HCT116 (cell line): ENCODE results near the gene PURA. TPM values are rescaled to one million over a fixed set of nuclear protein-coding genes. Genes with fewer than 3 reads are reported as not detected.

Source experiments
- ATAC-seq: fragments of 200-7000 bp; cut with Tn5 transposase; 2 replicates; pipeline ENCODE4 v1.9.1; 2020; ENCODE audit warnings: mild to moderate bottlenecking, moderate library complexity
- BruUV-seq: library from RNA; stranded (reverse); fragments of 400-500 nt; replicated peaks from 2 replicates; lab custom pipeline; 2021; lab: Mats Ljungman, UMichigan
- CTCF ChIA-PET: fragments of 300-600 bp; sonication (Branson Sonifier 250); formaldehyde crosslinking; loops from one replicate; lab custom pipeline; 2021; ENCODE audit warnings: antibody characterized with exemption; lab: Charles Lee
- POLR2A ChIA-PET: fragments of 300-600, 350-600 bp; sonication (Branson Sonifier 250); formaldehyde crosslinking; loops from one replicate; lab custom pipeline; 2021; ENCODE audit warnings: antibody characterized with exemption; lab: Charles Lee
- RAD21 ChIA-PET, 2 experiments: fragments of 300-600 bp; sonication (Branson Sonifier 250); formaldehyde crosslinking; loops; one replicate each; lab custom pipeline; 2023; ENCODE audit warnings: low total read pairs in 2 of 2; ENCODE audit not compliant: uncharacterized antibody in 2 of 2, unreplicated experiment in 2 of 2, low non-redundant PET in 1 of 2; lab: Charles Lee
- DNase-seq: peaks from one replicate; pipeline ENCODE4 v3.0.0-alpha.2; 2010; ENCODE audit warnings: low read depth, low spot score
- H2AFZ ChIP-seq: fragments of 200-600 bp; shearing (Covaris generic), sonication (generic); 2 replicates; pipeline ENCODE4 v1.6.1; 2017; ENCODE audit warnings: low read depth, mixed run types, mixed read lengths, antibody characterized with exemption, low read length; ENCODE audit not compliant: poor library complexity, severe bottlenecking
- H3K27ac ChIP-seq: 2 replicates; pipeline ENCODE4 v1.5.1; 2012; ENCODE audit warnings: low read depth, low read length
- H3K27me3 ChIP-seq: fragments of 200-600 bp; sonication (generic); 2 replicates; pipeline ENCODE4 v1.6.1; 2016; ENCODE audit warnings: mixed run types, low read length, mixed read lengths; ENCODE audit not compliant: insufficient read depth
- H3K36me3 ChIP-seq, 2 experiments: fragments of 200-500 bp in 1 of 2; fragments of 200-600 bp in 1 of 2; sonication (Bioruptor generic) in 1 of 2; sonication (generic) in 1 of 2; 2 replicates each; pipeline versions ENCODE4 v1.5.1 to v1.6.1; 2014 to 2016; ENCODE audit warnings: low read length in 2 of 2, inconsistent platforms in 1 of 2, mixed read lengths in 1 of 2, mixed run types in 1 of 2; ENCODE audit not compliant: insufficient read depth in 2 of 2, control insufficient read depth in 1 of 2
- H3K4me1 ChIP-seq, 2 experiments: fragments of 200-600 bp in 1 of 2; sonication (generic) in 1 of 2; 2 replicates each; pipeline versions ENCODE4 v1.5.1 to v1.6.1; 2012 to 2017; ENCODE audit warnings: low read length in 2 of 2, inconsistent platforms in 1 of 2, mild to moderate bottlenecking in 1 of 2, mixed read lengths in 1 of 2, mixed run types in 1 of 2, moderate library complexity in 1 of 2; ENCODE audit not compliant: insufficient read depth in 2 of 2, control insufficient read depth in 1 of 2
- H3K4me2 ChIP-seq: fragments of 200-600 bp; sonication (generic); 2 replicates; pipeline ENCODE4 v1.6.1; 2017; ENCODE audit warnings: mixed run types, low read length, mixed read lengths
- H3K4me3 ChIP-seq, 2 experiments: fragments of 200-600 bp in 1 of 2; sonication (generic) in 1 of 2; replicated peaks in 1 of 2; 2 replicates each; pipeline ENCODE4 v1.5.1; 2011 to 2016; ENCODE audit warnings: low read length in 2 of 2, control low read depth in 1 of 2, low read depth in 1 of 2, mild to moderate bottlenecking in 1 of 2, mixed read lengths in 1 of 2, mixed run types in 1 of 2
- H3K79me2 ChIP-seq: fragments of 200-600 bp; sonication (generic); 2 replicates; pipeline ENCODE4 v1.6.1; 2017; ENCODE audit warnings: mild to moderate bottlenecking, mixed run types, low read length, moderate library complexity, mixed read lengths; ENCODE audit not compliant: insufficient read depth
- H3K9ac ChIP-seq: fragments of 200-600 bp; sonication (generic); 2 replicates; pipeline ENCODE4 v1.6.1; 2016; ENCODE audit warnings: low read length, mixed read lengths
- H3K9me2 ChIP-seq: fragments of 200-600 bp; sonication (generic), shearing (Covaris generic); 2 replicates; pipeline ENCODE4 v1.6.1; 2017; ENCODE audit warnings: mixed run types, mild to moderate bottlenecking, moderate library complexity; ENCODE audit not compliant: insufficient read depth
- H3K9me3 ChIP-seq, 2 experiments: fragments of 200-500 bp in 1 of 2; fragments of 200-600 bp in 1 of 2; sonication (Bioruptor generic) in 1 of 2; sonication (generic) in 1 of 2; 2 replicates each; pipeline ENCODE4 v1.6.1; 2014 to 2017; ENCODE audit warnings: low read length in 2 of 2, mixed read lengths in 2 of 2, inconsistent platforms in 1 of 2, low read depth in 1 of 2, mild to moderate bottlenecking in 1 of 2, mixed run types in 1 of 2, moderate library complexity in 1 of 2; ENCODE audit not compliant: control insufficient read depth in 1 of 2, insufficient read depth in 1 of 2
- H4K20me1 ChIP-seq: fragments of 200-600 bp; sonication (generic), shearing (Covaris generic); 2 replicates; pipeline ENCODE4 v1.6.1; 2017; ENCODE audit warnings: mixed run types, mild to moderate bottlenecking, moderate library complexity; ENCODE audit not compliant: insufficient read depth
- ATF3 ChIP-seq: IDR thresholded peaks from 2 replicates; pipeline ENCODE4 v1.6.1; 2012
- CBX3 ChIP-seq: IDR thresholded peaks from 2 replicates; pipeline ENCODE4 v1.6.1; 2012; ENCODE audit warnings: low read depth
- CEBPB ChIP-seq: IDR thresholded peaks from 2 replicates; pipeline ENCODE4 v1.6.1; 2012; ENCODE audit warnings: low read depth
- CTCF ChIP-seq, 3 experiments: fragments of 200-600 bp in 1 of 3; sonication (generic) in 1 of 3; IDR thresholded peaks in 2 of 3; conservative IDR thresholded peaks in 1 of 3; 2 replicates each; pipeline ENCODE4 v1.5.1; 2012 to 2017; ENCODE audit warnings: low read depth in 2 of 3, low read length in 2 of 3, antibody characterized with exemption in 1 of 3, borderline replicate concordance in 1 of 3, control low read depth in 1 of 3, mild to moderate bottlenecking in 1 of 3, mixed read lengths in 1 of 3, mixed run types in 1 of 3, moderate library complexity in 1 of 3; ENCODE audit not compliant: insufficient read depth in 1 of 3
- EGR1 ChIP-seq: IDR thresholded peaks from 2 replicates; pipeline ENCODE4 v1.6.1; 2012; ENCODE audit warnings: low read depth
- ELF1 ChIP-seq: IDR thresholded peaks from 2 replicates; pipeline ENCODE4 v1.6.1; 2012; ENCODE audit warnings: low read depth, borderline replicate concordance
- EZH2 ChIP-seq: fragments of 200-600 bp; sonication (generic); IDR thresholded peaks from 2 replicates; pipeline ENCODE4 v1.6.1; 2017; ENCODE audit warnings: antibody characterized with exemption, mixed run types
- EZH2phosphoT487 ChIP-seq: fragments of 200-600 bp; IDR thresholded peaks from 2 replicates; pipeline ENCODE4 v1.6.1; 2018; ENCODE audit warnings: antibody characterized with exemption, borderline replicate concordance
- JUND ChIP-seq: IDR thresholded peaks from 2 replicates; pipeline ENCODE4 v1.6.1; 2012
- MAX ChIP-seq: IDR thresholded peaks from 2 replicates; pipeline ENCODE4 v1.6.1; 2012
- POLR2AphosphoS5 ChIP-seq: IDR thresholded peaks from 2 replicates; pipeline ENCODE4 v1.6.1; 2011; ENCODE audit warnings: mild to moderate bottlenecking, low read depth, low read length, moderate library complexity
- SIN3A ChIP-seq: IDR thresholded peaks from 2 replicates; pipeline ENCODE4 v1.6.1; 2012; ENCODE audit warnings: low read depth
- SRF ChIP-seq: IDR thresholded peaks from 2 replicates; pipeline ENCODE4 v1.6.1; 2012; ENCODE audit warnings: low read depth
- TCF7L2 ChIP-seq: IDR thresholded peaks from 2 replicates; pipeline ENCODE4 v1.7.0; 2011; ENCODE audit warnings: borderline replicate concordance, inconsistent platforms; ENCODE audit not compliant: insufficient read depth, insufficient read length; ENCODE audit errors: extremely low read depth
- YY1 ChIP-seq: IDR thresholded peaks from 2 replicates; pipeline ENCODE4 v1.6.1; 2011; ENCODE audit warnings: low read length, low read depth, moderate library complexity, mild to moderate bottlenecking; ENCODE audit not compliant: insufficient replicate concordance; ENCODE audit errors: extremely low read depth
- ZFX ChIP-seq: fragments of 450-650 bp; IDR thresholded peaks from 2 replicates; pipeline ENCODE4 v1.6.1; 2017
- ZNF274 ChIP-seq: fragments of 200-500 bp; sonication (Bioruptor generic); IDR thresholded peaks from 2 replicates; pipeline ENCODE4 v1.6.1; 2014; ENCODE audit warnings: mild to moderate bottlenecking, low read depth, low read length, inconsistent platforms
- intact Hi-C: fragments of 100-400 bp; cut with micrococcal nuclease; formaldehyde crosslinking; loops from 2 replicates; pipeline ENCODE4 v1.10.0; 2022
- total RNA-seq: library from RNA; stranded (reverse); gene quantifications from one replicate; pipeline ENCODE4 v1.2.1, GENCODE V29; 2021; ENCODE audit not compliant: unreplicated experiment

Gene PURA
- total RNA-seq, 1 experiment from 2014 or later = 15.2 TPM

- intact Hi-C loops = no loop called here
- ATAC-seq = no peak
- CTCF ChIA-PET = interaction anchor here (1.4 kb wide), 1 partner anchor 40 kb away, joined by 4 read pairs; no protein-coding TSS in a partner anchor
- Histone ChIP-seq H3K36me3 (no peaks in the 10 kb centered on the region), H4K20me1 (no peaks in the 10 kb centered on the region), H3K27ac (no peak overlapping the region), H3K4me2 (peak overlapping the region; percentile 91), H3K9ac (peak overlapping the region; percentile 69; the same call in 1 of the 2 replicates), H3K27me3 (no peaks in the 10 kb centered on the region), H2AFZ (no peak overlapping the region), H3K9me2 (no peaks in the 10 kb centered on the region), H3K4me3 (peak overlapping the region in 1 of 2 experiments; percentile 64; a peak in 1 of 4 replicates), H3K9me3 (no peaks in the 10 kb centered on the region), H3K79me2 (peaks cover 75% of the 10 kb centered on the region), H3K4me1 (peaks cover 4 to 34% of the 10 kb centered on the region in 2 experiments; a peak in 3 of 4 replicates)
- TF ChIP-seq CEBPB (no peak), POLR2AphosphoS5 (no peak), ATF3 (no peak), ZNF274 (no peak), JUND (no peak), ELF1 (no peak), EZH2phosphoT487 (no peak)
- RAD21 ChIA-PET = interaction anchor here in 1 of 2 experiments (0.6 kb wide), 1 partner anchor 31 kb away, joined by 3 read pairs; no protein-coding TSS in a partner anchor
- POLR2A ChIA-PET = interaction anchor here (0.7 kb wide), 3 partner anchors 19 to 92 kb away, joined by 4 to 7 read pairs (median 5); no protein-coding TSS in a partner anchor
- BruUV-seq = no TSS peak
- DNase-seq = no peak
These were observed 1.2 kb upstream of the PURA start for GRCh38 chr5:140112685-140113179.

GRCh38 chr5:140113180-140113698 is 670 bp upstream of the PURA start:
- DNase-seq (no peak), ATAC-seq (peak; percentile 5)
- peaks cover 4 to 34% of the 10 kb centered on the region in 2 experiments; a peak in 3 of 4 replicates for H3K4me1 ChIP-seq
- no peak overlapping the region for H2AFZ ChIP-seq
- no peaks in the 10 kb centered on the region for H3K9me2 ChIP-seq
- ChIA-PET POLR2A (no interaction called here), CTCF (interaction anchor here (1.2 to 1.4 kb wide), 2 partner anchors 31 to 40 kb away, joined by 3 to 4 read pairs; no protein-coding TSS in a partner anchor), RAD21 (no interaction called here)
- H4K20me1 ChIP-seq = no peaks in the 10 kb centered on the region
- no peaks in the 10 kb centered on the region for H3K9me3 ChIP-seq
- peak overlapping the region; percentile 62 to 64 for H3K4me3 ChIP-seq
- H3K79me2 ChIP-seq = peaks cover 73% of the 10 kb centered on the region
- H3K4me2 ChIP-seq = peak overlapping the region; percentile 91
- intact Hi-C loops = no loop called here
- peak overlapping the region; percentile 60 for H3K27ac ChIP-seq
- no TSS peak for BruUV-seq
- peak overlapping the region; percentile 69 for H3K9ac ChIP-seq
- no peaks in the 10 kb centered on the region for H3K36me3 ChIP-seq
- no peaks in the 10 kb centered on the region for H3K27me3 ChIP-seq
- TF ChIP-seq JUND = no peak
- TF ChIP-seq CTCF (IDR thresholded peaks at IDR 0.05 in 2 of 3, conservative IDR thresholded peaks at IDR 0.05 in 1 of 3; ENCODE audit: borderline replicate concordance in 1 of 3, insufficient read depth in 1 of 3, low read depth in 2 of 3, low read length in 2 of 3) = no peak
- no peak for TF ChIP-seq EGR1
- TF ChIP-seq EZH2 = no peak
- TF ChIP-seq POLR2AphosphoS5 = no peak
- no peak for TF ChIP-seq TCF7L2
- TF ChIP-seq SRF = no peak
- TF ChIP-seq YY1 = no peak
- no peak for TF ChIP-seq EZH2phosphoT487
- TF ChIP-seq ZFX = no peak
- no peak for TF ChIP-seq CBX3
- no peak for TF ChIP-seq SIN3A
- TF ChIP-seq MAX = no peak
